ENCODE data around the gene KIF3B.

Gene KIF3B

DNA sequence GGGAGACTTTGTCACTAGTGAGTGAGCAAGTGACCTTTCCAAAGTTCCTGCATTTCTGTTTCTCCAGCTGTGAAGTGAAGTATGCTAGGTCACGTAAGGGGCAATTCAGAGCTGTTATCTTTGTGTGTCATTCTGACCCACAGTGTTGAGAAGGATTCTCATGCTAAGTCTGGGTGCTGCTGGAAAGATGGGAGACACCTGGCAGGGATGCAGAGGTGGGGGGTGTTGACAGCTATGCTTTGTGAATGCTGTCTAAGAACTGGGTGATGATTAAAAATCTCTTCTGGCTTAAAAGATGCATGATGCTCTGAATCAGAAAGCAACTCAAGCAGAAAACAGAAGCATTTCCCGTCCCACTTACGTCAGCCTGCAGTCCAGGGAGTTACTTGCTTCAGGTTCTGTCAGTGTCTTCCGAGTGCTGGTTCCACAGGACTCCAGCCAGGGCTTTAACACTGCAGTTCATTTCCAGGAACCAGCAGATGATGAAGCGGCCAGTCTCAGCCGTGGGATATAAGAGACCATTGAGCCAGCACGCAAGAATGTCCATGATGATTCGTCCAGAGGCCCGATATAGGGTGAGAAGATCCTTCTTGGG, 49.7 kb downstream of the KIF3B start:
- DNase-seq (ENCODE audit: extremely low read depth, low read depth): no peak

DNA sequence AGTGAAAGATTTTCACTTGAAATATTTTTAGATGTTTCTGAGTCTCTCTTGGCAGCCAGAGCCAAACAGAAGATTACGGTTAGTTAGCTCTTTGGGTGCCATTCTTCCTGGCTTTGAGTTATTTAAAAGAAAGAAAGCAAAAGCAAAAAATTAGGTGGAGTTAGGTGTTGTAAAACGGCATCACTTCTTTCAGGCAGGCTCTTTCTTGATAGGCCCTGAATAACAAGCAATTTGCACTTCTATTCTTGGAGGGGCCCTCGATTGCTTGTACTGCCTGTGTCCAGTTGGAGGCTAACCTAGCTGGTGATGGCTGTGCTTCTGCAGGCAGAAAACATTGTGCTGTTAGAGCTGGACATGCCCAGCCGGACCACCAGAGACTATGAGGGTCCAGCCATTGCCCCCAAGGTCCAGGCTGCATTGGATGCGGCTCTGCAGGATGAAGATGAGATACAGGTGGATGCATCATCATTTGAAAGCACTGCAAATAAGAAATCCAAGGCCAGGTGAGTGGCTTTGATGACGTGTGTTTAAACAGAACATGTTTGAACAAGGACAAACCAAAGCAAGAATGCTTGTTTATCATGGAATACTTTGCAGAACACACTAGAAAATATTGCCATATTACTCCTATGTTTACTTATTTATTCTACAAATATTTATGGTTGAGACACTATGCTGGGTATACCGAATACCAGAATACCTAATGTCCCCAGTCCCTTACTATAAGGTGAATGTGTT, 52.5 kb downstream of the KIF3B start:
- no peak for TF ChIP-seq CTCF (IDR thresholded peaks at IDR 0.05; ENCODE audit: low read depth, low read length, missing control alignments)
- no peak overlapping the region for H3K4me3 ChIP-seq (replicated peaks; ENCODE audit: low read depth, low read length)
- no peak for DNase-seq (ENCODE audit: extremely low read depth, low read depth)

More for the DNA sequence above, 49.7 kb downstream of the KIF3B start:
- no peak overlapping the region for H3K4me3 ChIP-seq (replicated peaks; ENCODE audit: low read depth, low read length)
- TF ChIP-seq CTCF (IDR thresholded peaks at IDR 0.05; ENCODE audit: low read depth, low read length, missing control alignments): no peak

GRCh38 chr20:32330555-32330897, 53.1 kb downstream of the KIF3B start:
- no peak for DNase-seq (ENCODE audit: extremely low read depth, low read depth)
- no peak for TF ChIP-seq CTCF (IDR thresholded peaks at IDR 0.05; ENCODE audit: low read depth, low read length, missing control alignments)
- H3K4me3 ChIP-seq (replicated peaks; ENCODE audit: low read depth, low read length): no peak overlapping the region

DNA sequence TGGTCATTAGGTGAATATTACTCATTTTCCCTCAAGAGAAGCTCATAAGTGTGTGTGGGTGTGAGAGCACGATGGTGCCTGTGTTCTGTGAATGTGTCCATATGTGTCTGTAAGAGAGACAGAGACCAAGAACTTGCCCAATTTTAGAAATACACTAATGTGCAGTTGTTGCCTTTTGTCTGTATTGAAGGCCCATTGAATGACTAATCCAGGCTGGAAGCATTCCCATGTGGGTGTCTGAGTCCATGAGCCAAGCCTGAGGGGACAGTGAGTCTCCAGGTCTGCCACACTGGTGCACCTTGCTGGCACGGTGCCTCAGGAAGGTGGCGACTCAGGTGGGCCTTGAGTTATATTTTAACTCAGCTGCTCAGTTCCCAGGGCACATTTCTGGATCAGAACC, 55.2 kb downstream of the KIF3B start:
- no peak overlapping the region for H3K4me3 ChIP-seq (replicated peaks; ENCODE audit: low read depth, low read length)
- DNase-seq (ENCODE audit: extremely low read depth, low read depth): no peak
- no peak for TF ChIP-seq CTCF (IDR thresholded peaks at IDR 0.05; ENCODE audit: low read depth, low read length, missing control alignments)

- no peak for DNase-seq (ENCODE audit: extremely low read depth, low read depth)
- TF ChIP-seq CTCF (IDR thresholded peaks at IDR 0.05; ENCODE audit: low read depth, low read length, missing control alignments): no peak
- H3K4me3 ChIP-seq (replicated peaks; ENCODE audit: low read depth, low read length): no peak overlapping the region
Measured at GRCh38 chr20:32333181-32333987, 55.9 kb downstream of the KIF3B start.

GRCh38 chr20:32333988-32334885, 56.8 kb downstream of the KIF3B start:
- no peak for DNase-seq (ENCODE audit: extremely low read depth, low read depth)

More at GRCh38 chr20:32333988-32334885, 56.8 kb downstream of the KIF3B start:
- H3K4me3 ChIP-seq (replicated peaks; ENCODE audit: low read depth, low read length): no peak overlapping the region
- no peak for TF ChIP-seq CTCF (IDR thresholded peaks at IDR 0.05; ENCODE audit: low read depth, low read length, missing control alignments)
